C4-2B (cell line): ENCODE measurements around the gene CELSR1.

Experiments used
- CTCF ChIP-seq: fragments of 450-650 bp; conservative IDR thresholded peaks from 2 replicates; pipeline ENCODE4 v1.5.1; 2017; ENCODE audit warnings: mild to moderate bottlenecking
- ZFX ChIP-seq: fragments of 450-650 bp; IDR thresholded peaks from 2 replicates; pipeline ENCODE4 v1.6.1; 2017

GRCh38 chr22:46381731-46382130, 155.7 kb downstream of the CELSR1 start:
- TF ChIP-seq CTCF (no peak), ZFX (no peak)
